Nucleus accumbens (tissue), 56 donors: Measurements from ENCODE around the gene MUC5B.
A peak's percentile ranks its signal among the peaks of the same experiment; 100 is the strongest.
"Not testable (repeated sequence)": the region's sequence is repeated elsewhere in the genome, so short reads cannot be mapped to it uniquely, and the experiment has no call there.

ENCODE experiments used
- DNase-seq, 56 donors: peaks; one replicate each; lab custom pipeline; 2025; lab: John Stamatoyannopoulos, UW

Gene MUC5B

GRCh38 chr11:1260620-1261019 is 37.8 kb downstream of the MUC5B start:
- no peak for DNase-seq

DNA sequence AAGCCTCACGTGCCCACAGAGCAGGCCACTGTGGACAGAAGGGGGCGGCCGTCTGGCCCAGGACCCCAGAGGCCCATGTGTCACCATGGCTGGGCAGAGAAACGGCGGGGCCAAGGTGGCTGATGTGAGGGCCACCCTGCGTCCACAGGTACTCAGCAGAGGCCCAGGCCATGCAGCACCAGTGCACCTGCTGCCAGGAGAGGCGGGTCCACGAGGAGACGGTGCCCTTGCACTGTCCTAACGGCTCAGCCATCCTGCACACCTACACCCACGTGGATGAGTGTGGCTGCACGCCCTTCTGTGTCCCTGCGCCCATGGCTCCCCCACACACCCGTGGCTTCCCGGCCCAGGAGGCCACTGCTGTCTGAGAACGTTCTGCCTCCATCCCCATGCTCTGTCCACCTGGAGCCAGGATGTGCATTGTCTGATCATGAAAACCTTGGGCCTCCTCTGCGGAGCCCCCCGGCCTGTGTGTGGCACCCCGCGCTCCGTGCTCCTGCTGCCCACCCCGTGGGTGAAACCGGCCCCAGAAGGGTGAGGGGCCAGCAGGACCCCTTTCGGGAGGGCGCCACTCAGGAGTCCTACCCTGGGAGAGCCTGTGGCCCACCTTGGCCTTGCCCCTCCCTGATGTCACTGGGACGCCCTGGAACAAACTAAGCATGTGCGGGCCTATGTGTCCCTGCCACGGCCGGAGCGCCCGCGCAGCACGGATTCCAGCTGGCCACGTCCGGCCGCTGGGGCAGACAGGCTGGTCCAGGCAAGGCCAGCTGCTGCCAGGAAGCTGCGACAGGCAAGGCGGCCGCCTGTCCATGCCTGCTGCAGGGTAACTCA is 38.6 kb downstream of the MUC5B start:
- DNase-seq, result no peak

DNA sequence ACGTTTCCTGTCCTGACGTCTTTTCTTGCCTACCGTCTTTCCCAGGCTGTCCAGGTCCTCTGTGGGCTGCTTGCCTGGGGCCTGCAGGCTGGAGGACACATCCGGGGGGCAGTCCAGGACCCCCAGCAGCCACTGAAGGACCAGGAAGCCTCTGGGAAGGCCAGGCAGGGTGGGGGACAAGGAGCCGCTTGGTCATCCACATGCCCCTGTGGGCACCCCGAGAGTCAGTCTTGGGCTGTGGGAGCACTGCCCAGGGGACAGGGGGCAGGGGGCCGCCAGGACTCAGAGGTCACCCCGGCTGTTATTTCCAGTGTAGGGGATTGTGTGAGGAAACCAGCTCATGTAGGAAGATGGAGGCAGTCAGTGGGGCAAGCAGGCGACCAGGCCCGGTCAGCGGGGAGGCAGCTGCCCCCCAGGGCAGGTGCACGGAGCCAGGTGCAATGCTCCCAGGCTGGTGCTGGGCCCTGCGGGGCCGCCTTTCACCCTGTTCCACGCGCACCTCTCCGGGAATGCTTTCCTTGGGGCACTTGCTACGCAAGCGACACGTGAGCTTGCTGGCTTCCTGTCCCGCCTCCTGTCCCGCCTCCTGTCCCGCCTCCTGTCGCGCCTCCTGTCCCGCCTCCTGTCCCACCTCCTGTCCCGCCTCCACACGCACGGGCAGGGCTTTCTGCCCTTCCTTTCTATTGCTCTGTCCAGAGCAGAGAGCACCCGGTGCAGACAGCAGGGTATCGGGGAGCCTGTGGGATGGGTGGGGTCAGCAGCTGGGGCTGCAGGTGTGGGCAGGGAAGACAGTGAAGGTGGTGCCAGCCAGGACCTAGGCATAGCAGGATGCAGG is 39.5 kb downstream of the MUC5B start:
- peak; percentile 39 to 98 (median 87) for DNase-seq

DNA sequence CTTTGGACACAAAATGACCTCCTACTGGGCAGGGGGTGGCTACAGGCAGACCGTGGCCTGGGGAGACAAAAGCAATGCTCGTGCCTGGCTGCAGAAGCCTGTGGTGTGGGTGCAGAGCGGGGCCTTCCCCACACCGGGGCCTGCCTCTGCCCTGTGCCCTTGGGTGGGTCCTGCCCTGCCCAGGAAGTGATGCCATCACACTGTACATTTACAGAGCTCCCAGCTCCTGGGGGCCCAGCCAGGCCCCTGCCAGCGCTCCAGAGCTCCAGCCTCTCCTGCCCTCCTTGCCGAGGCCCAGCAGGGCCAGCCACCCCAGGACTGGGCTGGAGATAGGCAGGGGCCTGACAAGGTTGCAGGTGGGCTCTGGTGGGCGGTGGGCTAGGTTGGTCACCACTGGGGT is 40.1 kb downstream of the MUC5B start:
- peak in 1 of 56 donors; percentile 26 for DNase-seq

DNA sequence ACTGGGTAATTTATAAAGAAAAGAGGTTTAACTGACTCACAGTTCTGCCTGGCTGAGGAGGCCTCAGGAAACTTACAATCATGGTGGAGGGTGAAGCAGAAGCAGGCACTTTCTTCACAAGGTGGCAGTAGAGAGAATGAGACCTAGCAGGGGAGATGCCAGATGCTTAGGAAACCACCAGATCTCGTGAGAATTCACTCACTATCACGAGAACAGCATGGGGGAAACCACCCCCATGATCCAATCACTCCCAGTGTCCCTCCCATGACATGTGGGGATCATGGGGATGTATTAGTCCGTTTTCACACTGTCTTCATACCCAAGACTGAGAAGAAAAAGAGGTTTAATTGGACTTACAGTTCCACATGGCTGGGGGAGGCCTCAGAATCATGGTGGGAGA is 41.6 kb downstream of the MUC5B start:
- DNase-seq, result peak in 11 of 56 donors; percentile 7 to 49 (median 23)

- DNase-seq, result not testable (repeated sequence)
Observed at GRCh38 chr11:1265480-1265879, 42.6 kb downstream of the MUC5B start.

- not testable (repeated sequence) for DNase-seq
Observed at GRCh38 chr11:1266976-1267375, 44.1 kb downstream of the MUC5B start.

- peak in 6 of 56 donors; percentile 5 to 49 (median 20) for DNase-seq
Observed at GRCh38 chr11:1267441-1268100, 44.7 kb downstream of the MUC5B start.

DNA sequence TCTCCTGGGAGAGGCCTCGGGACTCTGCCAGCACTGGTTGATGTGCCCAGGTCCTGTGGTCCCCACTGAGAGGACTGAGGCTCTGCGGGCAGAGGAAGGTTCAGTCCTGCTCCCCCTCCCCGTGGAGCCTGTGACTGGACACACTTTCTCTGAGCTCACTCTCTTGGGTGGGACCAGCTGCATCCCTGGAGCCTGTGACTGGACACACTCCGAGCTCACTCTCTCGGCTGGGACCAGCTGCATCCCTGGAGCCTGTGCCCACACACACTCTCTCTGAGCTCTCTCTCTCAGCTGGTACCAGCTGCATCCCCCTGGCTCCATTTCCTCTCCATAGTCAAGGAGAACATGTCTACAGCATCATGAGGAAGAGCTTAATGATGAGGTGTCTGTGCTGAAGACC is 47.1 kb downstream of the MUC5B start:
- peak in 11 of 56 donors; percentile 8 to 48 (median 32) for DNase-seq

DNA sequence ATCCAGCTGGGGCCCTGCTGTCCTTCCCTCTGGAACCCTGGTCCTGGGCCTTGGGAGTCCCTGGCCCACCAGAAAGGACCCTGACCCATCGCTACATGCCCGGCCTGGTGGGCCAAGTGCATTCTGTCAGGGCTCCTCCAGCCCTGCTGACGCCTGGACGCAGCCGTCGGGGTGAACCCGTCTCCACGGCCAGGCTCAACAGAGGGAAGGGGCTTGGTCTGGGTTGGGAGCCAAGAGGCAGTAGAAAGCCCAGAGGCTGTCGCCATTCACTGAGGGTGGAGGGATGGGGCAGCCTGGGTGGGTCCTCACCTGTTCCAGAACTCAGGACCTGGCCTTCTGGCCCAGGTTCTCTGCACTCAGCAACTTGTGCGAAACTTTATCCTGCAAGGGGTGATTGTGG is 47.6 kb downstream of the MUC5B start:
- DNase-seq, result no peak

- no peak for DNase-seq
Observed at GRCh38 chr11:1271002-1271401, 48.1 kb downstream of the MUC5B start.

DNA sequence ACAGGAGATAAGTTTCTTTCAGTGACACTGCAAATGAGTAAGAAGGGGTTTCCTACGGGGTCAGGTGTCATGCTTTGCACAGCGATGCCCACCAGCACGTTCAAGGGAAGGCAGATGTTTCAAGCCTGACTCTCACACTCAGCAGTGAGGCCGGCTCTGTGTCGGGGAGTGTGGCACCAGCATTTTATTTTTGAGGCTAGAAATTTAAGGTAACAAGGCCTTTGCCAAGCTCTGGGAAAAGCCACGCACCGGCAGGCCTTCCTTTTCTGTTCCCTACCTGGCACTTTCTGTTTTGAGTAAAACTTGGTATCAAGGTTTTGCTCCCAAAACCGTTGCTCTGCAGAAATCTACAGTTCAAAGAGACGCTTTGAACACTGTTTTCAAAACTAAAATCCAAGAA is 48.5 kb downstream of the MUC5B start:
- no peak for DNase-seq

DNA sequence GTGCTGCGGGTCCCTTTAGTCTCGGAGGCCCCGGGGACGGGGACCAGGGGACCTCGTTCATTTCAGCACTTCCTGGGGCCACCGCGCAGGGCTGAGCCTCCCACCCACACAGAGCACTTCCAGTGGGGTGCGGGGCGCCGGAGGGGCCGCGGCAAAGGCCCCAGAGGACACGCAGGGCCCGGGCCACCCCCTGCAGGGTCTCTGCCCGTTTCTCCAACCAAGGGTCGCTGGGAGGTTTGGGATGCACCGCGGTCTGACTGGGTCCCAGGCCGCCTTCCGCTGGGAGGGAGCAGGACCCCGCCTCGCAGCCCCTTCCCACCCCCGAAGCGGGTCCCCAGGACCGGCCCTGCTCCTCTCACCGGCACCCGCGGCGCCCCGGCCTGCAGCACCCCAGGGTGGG is 49.1 kb downstream of the MUC5B start:
- no peak for DNase-seq

- DNase-seq, result no peak
Observed at GRCh38 chr11:1272531-1272930, 49.7 kb downstream of the MUC5B start.

DNA sequence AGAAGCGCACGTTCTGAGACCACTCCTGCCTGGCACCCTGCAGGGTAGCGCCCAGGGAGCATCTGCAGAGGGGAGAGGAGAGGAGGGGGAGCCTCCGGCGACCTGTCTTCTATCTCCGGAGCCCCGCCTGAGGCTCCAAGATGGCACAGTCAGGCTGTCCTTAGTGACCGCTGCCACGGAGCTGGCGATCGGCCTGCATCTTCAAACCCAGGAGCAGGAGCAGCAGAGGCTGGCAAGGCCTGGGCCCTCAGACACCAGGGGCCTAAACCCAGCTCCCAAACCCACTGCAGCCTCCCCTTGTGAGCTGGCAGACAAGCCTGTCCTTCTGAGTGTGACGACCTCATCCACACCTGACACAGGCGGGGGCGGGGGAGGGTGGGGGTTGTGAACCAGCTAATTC is 51.6 kb downstream of the MUC5B start:
- no peak for DNase-seq

- DNase-seq, result no peak
Observed at GRCh38 chr11:1275021-1275420, 52.2 kb downstream of the MUC5B start.

DNA sequence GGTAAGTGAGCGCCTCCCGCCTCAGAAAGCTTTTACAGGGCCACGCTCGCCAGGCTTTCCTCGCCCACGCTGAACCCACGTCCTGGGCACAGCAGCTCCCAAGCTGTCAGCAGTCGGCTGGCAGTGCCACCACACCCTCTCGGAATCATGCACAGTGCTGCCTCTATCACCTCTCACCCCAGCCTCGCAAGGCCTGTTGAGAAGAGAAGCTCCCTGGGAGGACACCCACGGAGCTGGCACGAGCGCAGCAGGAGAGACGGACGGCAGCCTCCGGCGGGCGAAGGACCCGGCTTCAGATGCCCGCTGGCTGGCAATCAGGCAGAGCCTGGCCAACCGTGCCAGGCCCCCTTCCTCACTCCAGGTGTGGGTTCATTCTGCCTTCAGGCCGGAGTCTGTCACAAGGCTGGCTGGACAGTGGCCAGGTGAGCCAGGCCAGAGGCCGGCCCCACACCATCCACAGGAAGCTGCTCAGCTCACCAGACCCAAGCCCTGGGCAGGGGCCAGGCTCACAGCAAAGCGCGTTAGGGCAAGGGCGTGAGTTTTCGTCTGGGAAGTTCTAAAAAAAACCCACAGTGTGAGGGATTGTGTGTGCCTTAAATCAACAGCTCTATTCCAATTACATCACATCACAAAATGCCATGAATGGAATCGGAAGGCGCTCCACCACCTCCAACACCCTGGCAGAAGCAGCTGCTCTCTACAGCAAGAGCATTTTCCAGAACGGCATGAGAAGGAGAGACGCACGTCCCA is 53.4 kb downstream of the MUC5B start:
- DNase-seq, result peak in 26 of 56 donors; percentile 5 to 67 (median 44)

DNA sequence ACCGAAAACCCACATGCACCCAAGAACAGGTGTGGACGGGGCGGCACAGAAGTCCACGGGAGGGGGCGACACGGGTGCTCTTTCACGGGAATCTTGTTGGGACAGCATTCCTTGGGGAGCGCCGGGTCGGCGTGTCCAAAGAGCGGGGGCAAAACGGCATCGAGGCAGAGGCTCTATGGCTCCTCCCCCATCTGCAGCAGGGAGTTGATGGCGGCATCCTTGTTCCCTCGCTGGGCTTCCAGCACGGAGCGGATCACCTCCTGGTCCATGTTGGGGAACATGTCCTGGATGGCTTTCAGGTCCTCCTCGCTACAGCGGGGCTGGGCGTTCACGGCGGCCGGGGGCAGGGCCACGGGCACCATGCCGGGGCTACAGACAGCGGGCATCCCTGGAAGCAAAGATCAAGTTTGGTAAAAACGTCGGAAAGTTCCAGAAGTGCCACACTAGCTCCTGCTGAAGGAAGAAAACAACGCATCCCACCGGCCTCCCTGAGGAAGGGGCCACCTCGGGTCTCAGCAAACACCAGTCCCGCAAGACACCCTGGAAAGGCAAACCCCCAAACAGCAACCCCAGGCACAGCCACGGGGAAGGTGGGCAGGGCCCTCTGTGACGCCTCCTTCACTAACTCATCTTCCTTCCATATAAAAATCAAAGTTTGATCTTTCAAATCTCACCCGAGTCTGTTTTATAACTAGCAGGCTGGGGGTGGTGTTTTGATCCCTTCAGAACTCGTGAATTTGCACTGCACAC is 54.2 kb downstream of the MUC5B start:
- no peak for DNase-seq

- no peak for DNase-seq
Observed at GRCh38 chr11:1277936-1278512, 55.2 kb downstream of the MUC5B start.
